Left ventricle myocardium inferior (tissue), 1 donor: ENCODE results near the gene GRIN2C. TPM values are rescaled to one million over a fixed set of nuclear protein-coding genes. Genes with fewer than 3 reads are reported as not detected.

Experiments used
- DNase-seq: peaks from one replicate; pipeline ENCODE4 v3.0.0-alpha.2; 2020
- H3K27ac ChIP-seq: fragments of 200-600 bp; replicated peaks from 2 replicates; pipeline ENCODE4 v1.8.0; 2021
- H3K27me3 ChIP-seq: fragments of 200-600 bp; 2 replicates; pipeline ENCODE4 v1.8.0; 2021; ENCODE audit warnings: low read depth
- H3K36me3 ChIP-seq: fragments of 200-600 bp; 2 replicates; pipeline ENCODE4 v1.8.0; 2021
- H3K4me1 ChIP-seq: fragments of 200-600 bp; 2 replicates; pipeline ENCODE4 v1.8.0; 2021
- H3K4me3 ChIP-seq: fragments of 200-600 bp; 2 replicates; pipeline ENCODE4 v1.8.0; 2021; ENCODE audit warnings: mild to moderate bottlenecking, moderate library complexity
- H3K9me3 ChIP-seq: fragments of 200-600 bp; replicated peaks from 2 replicates; pipeline ENCODE4 v1.8.0; 2021
- CTCF ChIP-seq: fragments of 200-600 bp; IDR thresholded peaks from 2 replicates; pipeline ENCODE4 v1.8.0; 2021; ENCODE audit warnings: antibody characterized with exemption, mild to moderate bottlenecking, borderline replicate concordance
- intact Hi-C: fragments of 100-400 bp; cut with micrococcal nuclease; formaldehyde crosslinking; loops from one replicate; pipeline ENCODE4 v1.11.0; 2022
- total RNA-seq: library from RNA; stranded (reverse); fragmentation: NEBNext Ultra II Directional; extraction: Animal tissue kit (Norgen Biotek cat#: 25700); gene quantifications from one replicate; pipeline ENCODE4 v1.2.1, GENCODE V29; 2021
- donor health status: DM: no; HTN: yes; CAD: no; lungs with severe emphysema.

Gene GRIN2C
- total RNA-seq, 1 donor from 2014 or later: 0.52 TPM

GRCh38 chr17:74903034-74903433 lies 43.3 kb upstream of the GRIN2C start:
- Histone ChIP-seq H3K27me3 (peaks cover 50% of the 10 kb centered on the region), H3K4me3 (no peak overlapping the region), H3K27ac (no peak overlapping the region), H3K9me3 (no peaks in the 10 kb centered on the region), H3K4me1 (no peaks in the 10 kb centered on the region), H3K36me3 (no peaks in the 10 kb centered on the region)
- TF ChIP-seq CTCF: no peak
- DNase-seq: no peak
- intact Hi-C loops: no loop called here

GRCh38 chr17:74901353-74902135 lies 41.9 kb upstream of the GRIN2C start:
- H3K27me3 ChIP-seq: peaks cover 53% of the 10 kb centered on the region
- TF ChIP-seq CTCF: no peak
- no peaks in the 10 kb centered on the region for H3K9me3 ChIP-seq
- no peak overlapping the region for H3K4me3 ChIP-seq
- H3K27ac ChIP-seq: no peak overlapping the region
- no peak for DNase-seq
- intact Hi-C loops: no loop called here
- H3K36me3 ChIP-seq: no peaks in the 10 kb centered on the region
- no peaks in the 10 kb centered on the region for H3K4me1 ChIP-seq

GRCh38 chr17:74900208-74900607 lies 40.5 kb upstream of the GRIN2C start:
- Histone ChIP-seq H3K9me3 (no peaks in the 10 kb centered on the region), H3K27me3 (peaks cover 53% of the 10 kb centered on the region), H3K4me1 (no peaks in the 10 kb centered on the region), H3K36me3 (no peaks in the 10 kb centered on the region), H3K27ac (no peak overlapping the region), H3K4me3 (no peak overlapping the region)
- no peak for DNase-seq
- intact Hi-C loops: no loop called here
- no peak for TF ChIP-seq CTCF

- intact Hi-C loops: no loop called here
- peaks cover 5% of the 10 kb centered on the region for H3K4me1 ChIP-seq
- H3K27ac ChIP-seq: no peak overlapping the region
- no peaks in the 10 kb centered on the region for H3K36me3 ChIP-seq
- no peak for TF ChIP-seq CTCF
- no peak for DNase-seq
- H3K9me3 ChIP-seq: no peaks in the 10 kb centered on the region
- H3K27me3 ChIP-seq: peaks cover 53% of the 10 kb centered on the region
- no peak overlapping the region for H3K4me3 ChIP-seq
Measured at GRCh38 chr17:74898376-74898946, 38.8 kb upstream of the GRIN2C start.

GRCh38 chr17:74893936-74894671 lies 34.4 kb upstream of the GRIN2C start:
- H3K36me3 ChIP-seq: no peaks in the 10 kb centered on the region
- H3K27me3 ChIP-seq: peaks cover 81% of the 10 kb centered on the region
- intact Hi-C loops: no loop called here
- peak overlapping the region; percentile 60 for H3K4me3 ChIP-seq
- DNase-seq: no peak
- TF ChIP-seq CTCF: no peak
- H3K27ac ChIP-seq: no peak overlapping the region
- no peaks in the 10 kb centered on the region for H3K9me3 ChIP-seq
- peaks cover 11% of the 10 kb centered on the region for H3K4me1 ChIP-seq
